ENCODE measurements around the gene IRF2.
A peak's percentile ranks its signal among the peaks of the same experiment; 100 is the strongest.
"Not testable (repeated sequence)": the region's sequence is repeated elsewhere in the genome, so short reads cannot be mapped to it uniquely, and the experiment has no call there.

The IRF2 gene

GRCh38 chr4:184346682-184347081 lies 127.7 kb downstream of the IRF2 start:
- no peak for DNase-seq (ENCODE audit: low read depth)

GRCh38 chr4:184346273-184346672 lies 128.1 kb downstream of the IRF2 start:
- not testable (repeated sequence) for DNase-seq (ENCODE audit: low read depth)

GRCh38 chr4:184345573-184345922 lies 128.8 kb downstream of the IRF2 start:
- no peak for DNase-seq (ENCODE audit: low read depth)

- DNase-seq (ENCODE audit: low read depth), result no peak
These were observed 129.3 kb downstream of the IRF2 start for GRCh38 chr4:184344899-184345572.

- no peak for DNase-seq (ENCODE audit: low read depth)
These were observed 129.9 kb downstream of the IRF2 start for GRCh38 chr4:184344435-184344834.

- peak; percentile 28 for DNase-seq (ENCODE audit: low read depth)
These were observed 130.7 kb downstream of the IRF2 start for GRCh38 chr4:184343502-184344177.

- not testable (repeated sequence) for DNase-seq (ENCODE audit: low read depth)
These were observed 131.5 kb downstream of the IRF2 start for GRCh38 chr4:184342857-184343237.

- DNase-seq (ENCODE audit: low read depth), result no peak
These were observed 132.0 kb downstream of the IRF2 start for GRCh38 chr4:184342167-184342856.

- DNase-seq (ENCODE audit: low read depth), result not testable (repeated sequence)
These were observed 134.8 kb downstream of the IRF2 start for GRCh38 chr4:184339398-184340193.

GRCh38 chr4:184337907-184338306 lies 136.4 kb downstream of the IRF2 start:
- DNase-seq (ENCODE audit: low read depth), result no peak

Data from activated T-cell treated with anti-CD3 and anti-CD28 coated beads for 24 hours (primary cell).